Trophoblast cell (in vitro differentiated cells and primary cell): ENCODE data around the gene PPP3R2.

Experiments used
- DNase-seq, 2 donors: peaks; one replicate each; pipeline ENCODE4 v3.0.0-alpha.2; 2016
- H2AFZ ChIP-seq: 2 replicates; pipeline ENCODE4 v1.6.1; 2013; ENCODE audit warnings: low read length, moderate library complexity, mild to moderate bottlenecking; ENCODE audit not compliant: insufficient read depth, poor library complexity
- H2AK5ac ChIP-seq: 2 replicates; pipeline ENCODE4 v1.6.1; 2013; ENCODE audit warnings: mild to moderate bottlenecking, low read length
- H2BK120ac ChIP-seq: 2 replicates; pipeline ENCODE4 v1.6.1; 2013; ENCODE audit warnings: low read length, mild to moderate bottlenecking, moderate library complexity; ENCODE audit not compliant: insufficient read depth, poor library complexity
- H2BK12ac ChIP-seq: 2 replicates; pipeline ENCODE4 v1.6.1; 2013; ENCODE audit warnings: mild to moderate bottlenecking, low read length, moderate library complexity
- H2BK5ac ChIP-seq: 2 replicates; pipeline ENCODE4 v1.6.1; 2013; ENCODE audit warnings: low read length, low read depth, moderate library complexity, mild to moderate bottlenecking; ENCODE audit not compliant: poor library complexity
- H3K14ac ChIP-seq: 2 replicates; pipeline ENCODE4 v1.6.1; 2013; ENCODE audit warnings: mild to moderate bottlenecking, low read length
- H3K18ac ChIP-seq: 2 replicates; pipeline ENCODE4 v1.6.1; 2013; ENCODE audit warnings: mild to moderate bottlenecking, low read length
- H3K23ac ChIP-seq: 2 replicates; pipeline ENCODE4 v1.6.1; 2013; ENCODE audit warnings: low read length
- H3K27ac ChIP-seq: 2 replicates; pipeline ENCODE4 v1.5.1; 2013; ENCODE audit warnings: low read depth, mild to moderate bottlenecking, inconsistent platforms, low read length, moderate library complexity
- H3K27me3 ChIP-seq: 2 replicates; pipeline ENCODE4 v1.6.1; 2013; ENCODE audit warnings: inconsistent platforms, mild to moderate bottlenecking, low read length, moderate library complexity; ENCODE audit not compliant: insufficient read depth
- H3K36me3 ChIP-seq, 2 experiments: 1 replicate in 1 of 2; 2 replicates in 1 of 2; pipeline ENCODE4 v1.6.1; 2013; ENCODE audit warnings: low read length in 2 of 2, mild to moderate bottlenecking in 2 of 2, moderate library complexity in 1 of 2; ENCODE audit not compliant: insufficient read depth in 2 of 2, control insufficient read depth in 1 of 2
- H3K4ac ChIP-seq: 2 replicates; pipeline ENCODE4 v1.6.1; 2013; ENCODE audit warnings: low read depth, mild to moderate bottlenecking, low read length, moderate library complexity
- H3K4me1 ChIP-seq, 2 experiments: 1 replicate in 1 of 2; 2 replicates in 1 of 2; pipeline ENCODE4 v1.6.1; 2013; ENCODE audit warnings: low read length in 2 of 2, mild to moderate bottlenecking in 2 of 2, moderate library complexity in 1 of 2; ENCODE audit not compliant: insufficient read depth in 2 of 2, control insufficient read depth in 1 of 2
- H3K4me2 ChIP-seq: 2 replicates; pipeline ENCODE4 v1.6.1; 2013; ENCODE audit warnings: inconsistent platforms, mild to moderate bottlenecking, low read length, moderate library complexity
- H3K4me3 ChIP-seq: 2 replicates; pipeline ENCODE4 v1.5.1; 2013; ENCODE audit warnings: mild to moderate bottlenecking, low read depth, low read length, inconsistent platforms
- H3K79me1 ChIP-seq: one replicate; pipeline ENCODE4 v1.6.1; 2013; ENCODE audit warnings: low read length
- H3K79me2 ChIP-seq: 2 replicates; pipeline ENCODE4 v1.6.1; 2013; ENCODE audit warnings: low read length, mild to moderate bottlenecking; ENCODE audit not compliant: control insufficient read depth, insufficient read depth, poor library complexity
- H3K9ac ChIP-seq: 2 replicates; pipeline ENCODE4 v1.6.1; 2013; ENCODE audit warnings: mild to moderate bottlenecking, low read length
- H3K9me3 ChIP-seq: 2 replicates; pipeline ENCODE4 v1.6.1; 2013; ENCODE audit warnings: low read depth, mild to moderate bottlenecking, control low read depth, inconsistent platforms, low read length; ENCODE audit not compliant: insufficient read depth
- H4K12ac ChIP-seq: 2 replicates; pipeline ENCODE4 v1.6.1; 2013; ENCODE audit warnings: low read depth, mild to moderate bottlenecking, low read length, moderate library complexity
- H4K8ac ChIP-seq: 2 replicates; pipeline ENCODE4 v1.6.1; 2013; ENCODE audit warnings: low read depth, mild to moderate bottlenecking, low read length, moderate library complexity
- H4K91ac ChIP-seq: one replicate; pipeline ENCODE4 v1.6.1; 2013; ENCODE audit warnings: low read depth, mild to moderate bottlenecking, low read length, moderate library complexity
- WGBS: extraction: QIAGEN DNeasy Blood & Tissue Kit; methylation state at CpG from one replicate; pipeline ENCODE4 v1.1.7; 2013; ENCODE audit warnings: missing lambda C conversion rate; ENCODE audit not compliant: insufficient read length, insufficient coverage; ENCODE audit errors: extremely low coverage; 5-methylcytosine and 5-hydroxymethylcytosine counted together

PPP3R2 gene

GRCh38 chr9:101620452-101620851 lies 25.7 kb upstream of the PPP3R2 start:
- Histone ChIP-seq H2BK5ac (no peak overlapping the region), H3K36me3 (no peaks in the 10 kb centered on the region), H3K4me2 (no peak overlapping the region), H3K9me3 (no peaks in the 10 kb centered on the region), H2AK5ac (no peak overlapping the region), H3K9ac (no peak overlapping the region), H3K14ac (no peak overlapping the region), H3K27me3 (no peaks in the 10 kb centered on the region), H3K18ac (no peak overlapping the region), H2BK120ac (no peak overlapping the region), H2AFZ (no peak overlapping the region), H4K8ac (no peak overlapping the region), H3K79me1 (no peaks in the 10 kb centered on the region), H4K12ac (no peak overlapping the region), H3K4ac (no peak overlapping the region), H3K4me1 (no peaks in the 10 kb centered on the region), H3K27ac (no peak overlapping the region), H3K79me2 (no peaks in the 10 kb centered on the region), H4K91ac (no peak overlapping the region), H3K23ac (no peak overlapping the region), H3K4me3 (no peak overlapping the region), H2BK12ac (no peak overlapping the region)
- DNase-seq: no peak
- WGBS: no CpG with 5 or more reads among the region's 1 CpG

DNA sequence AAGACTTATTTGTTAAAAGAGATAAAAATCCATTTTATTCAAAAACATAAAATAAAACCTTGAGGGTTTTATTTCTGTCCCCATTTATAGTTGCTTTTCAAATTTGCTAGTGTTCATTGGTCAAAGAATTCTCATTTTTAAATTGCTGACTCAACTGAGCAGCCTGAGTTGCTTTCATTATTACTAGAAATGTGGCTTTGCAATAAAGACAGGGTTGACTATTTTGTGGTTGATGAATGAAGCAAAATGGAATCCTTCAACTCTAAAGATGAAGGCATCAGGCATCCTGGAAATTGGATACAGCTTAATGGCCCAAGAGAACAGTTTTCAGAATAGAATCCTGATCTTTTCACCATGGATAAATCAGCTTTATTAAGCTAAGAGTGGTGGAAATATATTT lies 23.9 kb upstream of the PPP3R2 start:
- no peaks in the 10 kb centered on the region for H3K79me1 ChIP-seq
- H3K4me3 ChIP-seq: no peak overlapping the region
- no peaks in the 10 kb centered on the region for H3K9me3 ChIP-seq

DNA sequence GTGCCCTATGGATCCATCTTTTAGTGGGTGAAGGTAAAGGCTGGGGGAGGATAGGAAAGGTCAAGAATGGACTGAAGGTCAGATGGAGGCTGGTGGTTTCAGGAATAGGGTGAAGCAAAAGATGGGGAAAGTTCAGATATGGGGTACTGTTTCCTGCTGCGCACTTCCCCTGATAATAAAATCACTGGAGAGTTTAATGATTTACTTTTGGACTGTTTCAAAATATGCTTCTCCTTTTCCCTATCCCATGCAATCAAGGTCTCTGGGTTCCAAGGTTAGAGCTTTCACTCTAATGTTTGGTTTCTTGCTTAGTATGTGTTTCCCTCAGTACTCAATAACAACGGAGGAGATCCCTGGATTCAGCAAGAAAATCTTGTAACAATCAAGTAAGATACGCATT lies 10.8 kb upstream of the PPP3R2 start:
- Histone ChIP-seq H3K27me3 (no peaks in the 10 kb centered on the region), H4K12ac (no peak overlapping the region), H3K9me3 (no peaks in the 10 kb centered on the region), H3K4me1 (peaks cover 3% of the 10 kb centered on the region in 2 experiments), H2BK5ac (no peak overlapping the region), H3K23ac (no peak overlapping the region), H3K9ac (no peak overlapping the region), H4K91ac (no peak overlapping the region), H3K4ac (no peak overlapping the region), H3K4me3 (no peak overlapping the region), H3K79me2 (no peaks in the 10 kb centered on the region), H3K14ac (no peak overlapping the region), H2AK5ac (no peak overlapping the region), H3K18ac (no peak overlapping the region), H3K36me3 (no peaks in the 10 kb centered on the region), H2BK120ac (no peak overlapping the region), H3K4me2 (no peak overlapping the region), H2BK12ac (no peak overlapping the region), H3K79me1 (no peaks in the 10 kb centered on the region), H3K27ac (no peak overlapping the region), H4K8ac (no peak overlapping the region), H2AFZ (no peak overlapping the region)
- no peak for DNase-seq
- WGBS: no CpG with 5 or more reads among the region's 3 CpGs

More for the DNA sequence above, 23.9 kb upstream of the PPP3R2 start:
- Histone ChIP-seq H2AK5ac (no peak overlapping the region), H2BK5ac (no peak overlapping the region), H3K14ac (no peak overlapping the region), H3K36me3 (no peaks in the 10 kb centered on the region), H3K4me2 (no peak overlapping the region), H2AFZ (no peak overlapping the region), H4K91ac (no peak overlapping the region), H4K12ac (no peak overlapping the region), H2BK120ac (no peak overlapping the region), H4K8ac (no peak overlapping the region), H3K4ac (no peak overlapping the region), H3K79me2 (no peaks in the 10 kb centered on the region), H3K9ac (no peak overlapping the region), H3K4me1 (no peaks in the 10 kb centered on the region), H3K27me3 (no peaks in the 10 kb centered on the region), H3K27ac (no peak overlapping the region), H3K18ac (no peak overlapping the region), H3K23ac (no peak overlapping the region), H2BK12ac (no peak overlapping the region)
- no peak for DNase-seq

GRCh38 chr9:101604296-101604695 lies 9.5 kb upstream of the PPP3R2 start:
- H2BK120ac ChIP-seq: no peak overlapping the region
- DNase-seq: no peak
- no peaks in the 10 kb centered on the region for H3K9me3 ChIP-seq
- no peak overlapping the region for H2AK5ac ChIP-seq
- no peak overlapping the region for H3K9ac ChIP-seq
- no peak overlapping the region for H4K12ac ChIP-seq
- peaks cover 3% of the 10 kb centered on the region in 2 experiments for H3K4me1 ChIP-seq
- H3K27ac ChIP-seq: no peak overlapping the region
- H3K4me2 ChIP-seq: no peak overlapping the region
- H3K14ac ChIP-seq: no peak overlapping the region
- H4K8ac ChIP-seq: no peak overlapping the region
- no peaks in the 10 kb centered on the region for H3K27me3 ChIP-seq
- no peak overlapping the region for H3K18ac ChIP-seq
- no peaks in the 10 kb centered on the region for H3K79me1 ChIP-seq
- WGBS: no CpG with 5 or more reads among the region's 2 CpGs
- H2BK12ac ChIP-seq: no peak overlapping the region
- H2BK5ac ChIP-seq: no peak overlapping the region
- H3K36me3 ChIP-seq: no peaks in the 10 kb centered on the region
- no peak overlapping the region for H3K23ac ChIP-seq
- no peak overlapping the region for H4K91ac ChIP-seq
- H3K79me2 ChIP-seq: no peaks in the 10 kb centered on the region
- H2AFZ ChIP-seq: no peak overlapping the region
- no peak overlapping the region for H3K4ac ChIP-seq
- no peak overlapping the region for H3K4me3 ChIP-seq
